Spinal cord (tissue), 10 donors: Measurements from ENCODE around the gene MPV17L2. TPM values are rescaled to one million over a fixed set of nuclear protein-coding genes. Genes with fewer than 3 reads are reported as not detected.
A peak's percentile ranks its signal among the peaks of the same experiment; 100 is the strongest.

ENCODE experiments used
- DNase-seq, 6 donors: peaks; one replicate each; pipeline versions ENCODE4 v3.0.0 to v3.0.0-alpha.2; 2013 to 2015; ENCODE audit warnings: low spot score in 6 of 6, low read depth in 4 of 6
- H3K27ac ChIP-seq: one replicate; pipeline ENCODE4 v1.5.1; 2013; ENCODE audit warnings: low read depth, low read length, control low read depth
- H3K27me3 ChIP-seq: one replicate; pipeline ENCODE4 v1.6.1; 2013; ENCODE audit warnings: low read length; ENCODE audit not compliant: control insufficient read depth, insufficient read depth
- H3K36me3 ChIP-seq: one replicate; pipeline ENCODE4 v1.6.1; 2013; ENCODE audit warnings: low read length; ENCODE audit not compliant: control insufficient read depth, insufficient read depth
- H3K4me1 ChIP-seq: one replicate; pipeline ENCODE4 v1.6.1; 2013; ENCODE audit warnings: low read length; ENCODE audit not compliant: control insufficient read depth, insufficient read depth
- H3K4me3 ChIP-seq: one replicate; pipeline ENCODE4 v1.5.1; 2013; ENCODE audit warnings: low read depth, low read length, control low read depth
- H3K9me3 ChIP-seq: one replicate; pipeline ENCODE4 v1.6.1; 2013; ENCODE audit warnings: low read length; ENCODE audit not compliant: control insufficient read depth, insufficient read depth
- WGBS: methylation state at CpG from one replicate; pipeline ENCODE4 v1.1.5; 2013; ENCODE audit warnings: missing lambda C conversion rate; ENCODE audit not compliant: insufficient coverage; 5-methylcytosine and 5-hydroxymethylcytosine counted together
- polyA plus RNA-seq, 2 donors: library from polyadenylated mRNA; unstranded; fragments of 120-200 nt; gene quantifications; one replicate each; pipeline ENCODE4 v1.2.1, GENCODE V29; 2013; ENCODE audit not compliant: insufficient read length in 2 of 2
- total RNA-seq, 2 donors: library from RNA; depleted of rRNA in 1 of 2; stranded (reverse); fragments of 120-200 nt in 1 of 2; fragments of >200 nt in 1 of 2; gene quantifications; one replicate each; pipeline versions ENCODE4 v1.2.3 to v1.2.4, GENCODE V29; 2013 to 2014
- donor health status: healthy.

MPV17L2 gene
- total and polyA plus RNA-seq, 4 donors: 4.7 to 14.7 (median 12.1) TPM

GRCh38 chr19:18198374-18198773 lies 5.4 kb downstream of the MPV17L2 start:
- H3K36me3 ChIP-seq: peaks cover 69% of the 10 kb centered on the region
- no peak overlapping the region for H3K4me3 ChIP-seq
- no peaks in the 10 kb centered on the region for H3K9me3 ChIP-seq
- no peak for DNase-seq
- no peaks in the 10 kb centered on the region for H3K27me3 ChIP-seq
- 95% methylated on average over 4 of the region's 6 CpGs for WGBS
- H3K4me1 ChIP-seq: peaks cover 30% of the 10 kb centered on the region
- no peak overlapping the region for H3K27ac ChIP-seq

GRCh38 chr19:18202397-18202777 lies 9.4 kb downstream of the MPV17L2 start:
- H3K4me3 ChIP-seq: peak overlapping the region; percentile 92
- no peak overlapping the region for H3K27ac ChIP-seq
- peaks cover 45% of the 10 kb centered on the region for H3K36me3 ChIP-seq
- no peaks in the 10 kb centered on the region for H3K9me3 ChIP-seq
- H3K27me3 ChIP-seq: no peaks in the 10 kb centered on the region
- 70% methylated on average over 24 of the region's 24 CpGs for WGBS
- peaks cover 39% of the 10 kb centered on the region for H3K4me1 ChIP-seq
- DNase-seq: no peak

GRCh38 chr19:18202778-18203407 lies 9.9 kb downstream of the MPV17L2 start:
- H3K4me3 ChIP-seq: peak overlapping the region; percentile 92
- H3K27me3 ChIP-seq: no peaks in the 10 kb centered on the region
- H3K4me1 ChIP-seq: peaks cover 39% of the 10 kb centered on the region
- WGBS: 1% methylated on average over 32 of the region's 32 CpGs
- no peaks in the 10 kb centered on the region for H3K9me3 ChIP-seq
- peaks cover 40% of the 10 kb centered on the region for H3K36me3 ChIP-seq
- H3K27ac ChIP-seq: no peak overlapping the region
- peak in 2 of 6 donors; percentile 59 to 63 for DNase-seq

- Histone ChIP-seq H3K27me3 (peaks cover 2% of the 10 kb centered on the region), H3K36me3 (peaks cover 34% of the 10 kb centered on the region), H3K9me3 (no peaks in the 10 kb centered on the region), H3K4me3 (peak overlapping the region; percentile 92), H3K4me1 (peaks cover 39% of the 10 kb centered on the region), H3K27ac (peak overlapping the region; percentile 76)
- 0% methylated on average over 24 of the region's 38 CpGs for WGBS
- DNase-seq: peak in 3 of 6 donors; percentile 50 to 91 (median 86)
Measured at GRCh38 chr19:18203408-18203862, 10.4 kb downstream of the MPV17L2 start.

- Histone ChIP-seq H3K27me3 (peaks cover 5% of the 10 kb centered on the region), H3K4me3 (peak within 1 kb of the TSS; percentile 92), H3K36me3 (peaks cover 30% of the 10 kb centered on the region), H3K9me3 (no peaks in the 10 kb centered on the region), H3K4me1 (peaks cover 39% of the 10 kb centered on the region), H3K27ac (peak within 1 kb of the TSS; percentile 99)
- DNase-seq: peak; percentile 98 to 100 (median 100)
- under 1% methylated on average over 49 of the region's 50 CpGs for WGBS
Measured at GRCh38 chr19:18203863-18204393, 10.9 kb downstream of the MPV17L2 start, which contains the start of gene RAB3A. RAB3A (minus strand) TSS chr19:18204042; CDS start chr19:18202740, 1,302 bp downstream.

GRCh38 chr19:18204394-18205199 lies 11.6 kb downstream of the MPV17L2 start:
- Histone ChIP-seq H3K27me3 (peaks cover 5% of the 10 kb centered on the region), H3K9me3 (no peaks in the 10 kb centered on the region), H3K4me1 (peaks cover 39% of the 10 kb centered on the region), H3K4me3 (peak overlapping the region; percentile 76), H3K36me3 (peaks cover 23% of the 10 kb centered on the region), H3K27ac (peak overlapping the region; percentile 99)
- DNase-seq: peak in 4 of 6 donors; percentile 57 to 96 (median 76)
- WGBS: 0% methylated on average over 14 of the region's 22 CpGs

- Histone ChIP-seq H3K4me1 (peaks cover 39% of the 10 kb centered on the region), H3K4me3 (peak overlapping the region; percentile 76)
- 7% methylated on average over 21 of the region's 36 CpGs for WGBS
Measured at GRCh38 chr19:18205200-18205892, 12.3 kb downstream of the MPV17L2 start.

GRCh38 chr19:18206018-18206417 lies 13.0 kb downstream of the MPV17L2 start:
- 90% methylated on average over 2 of the region's 12 CpGs for WGBS
- peak in 1 of 6 donors; percentile 16 for DNase-seq
- Histone ChIP-seq H3K4me3 (no peak overlapping the region), H3K9me3 (no peaks in the 10 kb centered on the region), H3K4me1 (peaks cover 39% of the 10 kb centered on the region), H3K27me3 (peaks cover 7% of the 10 kb centered on the region), H3K36me3 (peaks cover 10% of the 10 kb centered on the region), H3K27ac (peak overlapping the region; percentile 99)

More at GRCh38 chr19:18205200-18205892, 12.3 kb downstream of the MPV17L2 start:
- H3K36me3 ChIP-seq: peaks cover 15% of the 10 kb centered on the region
- H3K9me3 ChIP-seq: no peaks in the 10 kb centered on the region
- peak in 4 of 6 donors; percentile 35 to 94 (median 68) for DNase-seq
- peak overlapping the region; percentile 99 for H3K27ac ChIP-seq
- H3K27me3 ChIP-seq: peaks cover 5% of the 10 kb centered on the region
